GM12878 (cell line): Measurements from ENCODE around the gene CADPS.

Source experiments
- PML ChIP-seq: IDR thresholded peaks from 2 replicates; pipeline ENCODE4 v1.6.1; 2012; ENCODE audit warnings: low read length, inconsistent platforms
- RAD21 ChIP-seq: IDR thresholded peaks from 2 replicates; pipeline ENCODE4 v1.6.1; 2011; ENCODE audit warnings: mild to moderate bottlenecking, low read depth, low read length, moderate library complexity; ENCODE audit not compliant: insufficient read depth
- SMARCA5 ChIP-seq: fragments of 450-650 bp; IDR thresholded peaks from 2 replicates; pipeline ENCODE4 v1.6.1; 2017; ENCODE audit warnings: mild to moderate bottlenecking
- STAT1 ChIP-seq: fragments of 450-650 bp; conservative IDR thresholded peaks from 2 replicates; pipeline ENCODE4 v1.6.1; 2014; ENCODE audit warnings: antibody characterized with exemption, mild to moderate bottlenecking
- ZNF274 ChIP-seq: IDR thresholded peaks from one replicate; pipeline ENCODE4 v1.8.0; 2011; ENCODE audit not compliant: insufficient read length, insufficient read depth
- TF ChIP-seq, protein P1 (sequence below), 3 experiments: IDR thresholded peaks in 2 of 3; conservative IDR thresholded peaks in 1 of 3; 2 replicates each; pipeline ENCODE4 v1.5.1; 2011; ENCODE audit warnings: low read depth in 3 of 3, low read length in 3 of 3, mild to moderate bottlenecking in 3 of 3, control low read depth in 2 of 3, moderate library complexity in 2 of 3, inconsistent platforms in 1 of 3, mixed read lengths in 1 of 3; ENCODE audit not compliant: control insufficient read depth in 2 of 3, insufficient read depth in 1 of 3; ENCODE audit errors: extremely low read depth in 1 of 3
- TF ChIP-seq, protein P2 (sequence below): IDR thresholded peaks from 2 replicates; pipeline ENCODE4 v1.6.1; 2012; ENCODE audit warnings: mild to moderate bottlenecking, low read depth, low read length

DNA sequence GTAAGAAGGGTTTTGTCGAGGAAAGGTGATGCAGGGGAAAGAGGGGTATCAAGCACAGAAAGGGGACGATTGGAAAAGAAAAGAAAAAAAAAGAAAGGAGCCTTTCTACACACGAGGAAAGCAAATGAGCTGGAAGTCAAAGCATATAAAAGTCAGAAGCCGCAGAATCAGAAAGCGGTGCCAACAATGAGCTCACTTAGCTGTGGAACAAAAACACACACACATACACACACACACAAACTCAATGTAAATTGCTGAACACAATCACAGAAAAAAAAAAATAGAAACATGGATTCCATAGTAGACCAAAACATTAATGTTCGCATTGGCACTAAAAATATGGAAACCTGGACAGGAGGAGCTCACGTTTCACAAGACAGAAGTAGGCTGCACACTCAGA, 438.4 kb downstream of the CADPS start:
- TF ChIP-seq RAD21 (no peak), SMARCA5 (no peak), STAT1 (no peak), PML (no peak), ZNF274 (no peak)
- TF ChIP-seq, protein P1, sequence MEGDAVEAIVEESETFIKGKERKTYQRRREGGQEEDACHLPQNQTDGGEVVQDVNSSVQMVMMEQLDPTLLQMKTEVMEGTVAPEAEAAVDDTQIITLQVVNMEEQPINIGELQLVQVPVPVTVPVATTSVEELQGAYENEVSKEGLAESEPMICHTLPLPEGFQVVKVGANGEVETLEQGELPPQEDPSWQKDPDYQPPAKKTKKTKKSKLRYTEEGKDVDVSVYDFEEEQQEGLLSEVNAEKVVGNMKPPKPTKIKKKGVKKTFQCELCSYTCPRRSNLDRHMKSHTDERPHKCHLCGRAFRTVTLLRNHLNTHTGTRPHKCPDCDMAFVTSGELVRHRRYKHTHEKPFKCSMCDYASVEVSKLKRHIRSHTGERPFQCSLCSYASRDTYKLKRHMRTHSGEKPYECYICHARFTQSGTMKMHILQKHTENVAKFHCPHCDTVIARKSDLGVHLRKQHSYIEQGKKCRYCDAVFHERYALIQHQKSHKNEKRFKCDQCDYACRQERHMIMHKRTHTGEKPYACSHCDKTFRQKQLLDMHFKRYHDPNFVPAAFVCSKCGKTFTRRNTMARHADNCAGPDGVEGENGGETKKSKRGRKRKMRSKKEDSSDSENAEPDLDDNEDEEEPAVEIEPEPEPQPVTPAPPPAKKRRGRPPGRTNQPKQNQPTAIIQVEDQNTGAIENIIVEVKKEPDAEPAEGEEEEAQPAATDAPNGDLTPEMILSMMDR (IDR thresholded peaks at IDR 0.05 in 2 of 3, conservative IDR thresholded peaks at IDR 0.05 in 1 of 3; ENCODE audit: control insufficient read depth in 2 of 3, extremely low read depth in 1 of 3, insufficient read depth in 1 of 3, low read depth in 3 of 3, low read length in 3 of 3) = no peak
- TF ChIP-seq, protein P2, sequence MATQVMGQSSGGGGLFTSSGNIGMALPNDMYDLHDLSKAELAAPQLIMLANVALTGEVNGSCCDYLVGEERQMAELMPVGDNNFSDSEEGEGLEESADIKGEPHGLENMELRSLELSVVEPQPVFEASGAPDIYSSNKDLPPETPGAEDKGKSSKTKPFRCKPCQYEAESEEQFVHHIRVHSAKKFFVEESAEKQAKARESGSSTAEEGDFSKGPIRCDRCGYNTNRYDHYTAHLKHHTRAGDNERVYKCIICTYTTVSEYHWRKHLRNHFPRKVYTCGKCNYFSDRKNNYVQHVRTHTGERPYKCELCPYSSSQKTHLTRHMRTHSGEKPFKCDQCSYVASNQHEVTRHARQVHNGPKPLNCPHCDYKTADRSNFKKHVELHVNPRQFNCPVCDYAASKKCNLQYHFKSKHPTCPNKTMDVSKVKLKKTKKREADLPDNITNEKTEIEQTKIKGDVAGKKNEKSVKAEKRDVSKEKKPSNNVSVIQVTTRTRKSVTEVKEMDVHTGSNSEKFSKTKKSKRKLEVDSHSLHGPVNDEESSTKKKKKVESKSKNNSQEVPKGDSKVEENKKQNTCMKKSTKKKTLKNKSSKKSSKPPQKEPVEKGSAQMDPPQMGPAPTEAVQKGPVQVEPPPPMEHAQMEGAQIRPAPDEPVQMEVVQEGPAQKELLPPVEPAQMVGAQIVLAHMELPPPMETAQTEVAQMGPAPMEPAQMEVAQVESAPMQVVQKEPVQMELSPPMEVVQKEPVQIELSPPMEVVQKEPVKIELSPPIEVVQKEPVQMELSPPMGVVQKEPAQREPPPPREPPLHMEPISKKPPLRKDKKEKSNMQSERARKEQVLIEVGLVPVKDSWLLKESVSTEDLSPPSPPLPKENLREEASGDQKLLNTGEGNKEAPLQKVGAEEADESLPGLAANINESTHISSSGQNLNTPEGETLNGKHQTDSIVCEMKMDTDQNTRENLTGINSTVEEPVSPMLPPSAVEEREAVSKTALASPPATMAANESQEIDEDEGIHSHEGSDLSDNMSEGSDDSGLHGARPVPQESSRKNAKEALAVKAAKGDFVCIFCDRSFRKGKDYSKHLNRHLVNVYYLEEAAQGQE = no peak
